NCI-H774 (cell line): ENCODE data around the gene OR8B12.
"Not testable (repeated sequence)": the region's sequence is repeated elsewhere in the genome, so short reads cannot be mapped to it uniquely, and the experiment has no call there.

Experiments
- DNase-seq: peaks from one replicate; lab custom pipeline; 2025; lab: John Stamatoyannopoulos, UW

The OR8B12 gene

GRCh38 chr11:124519850-124520549, 23.5 kb downstream of the OR8B12 start:
- no peak for DNase-seq

GRCh38 chr11:124518989-124519451, 24.4 kb downstream of the OR8B12 start:
- DNase-seq: no peak

DNA sequence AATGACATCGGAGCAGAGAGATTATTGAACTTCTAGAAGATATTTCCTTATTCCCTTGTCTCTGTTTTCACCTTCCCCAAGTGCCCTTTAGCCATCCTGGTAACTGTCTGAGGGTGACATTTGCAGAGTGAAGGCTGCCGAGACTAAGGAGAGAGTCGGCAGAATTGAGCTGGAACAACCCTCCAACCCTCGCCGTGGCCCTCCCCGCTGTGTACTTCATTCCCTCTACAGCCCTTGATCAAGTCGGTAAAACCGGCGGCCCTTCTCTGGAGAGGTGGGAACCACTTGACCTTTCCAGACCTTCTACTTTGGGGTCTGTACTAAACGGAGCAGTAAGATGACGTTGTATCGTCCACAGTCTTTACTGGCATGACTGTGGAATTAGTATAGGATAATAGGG, 26.1 kb downstream of the OR8B12 start:
- DNase-seq: no peak

DNA sequence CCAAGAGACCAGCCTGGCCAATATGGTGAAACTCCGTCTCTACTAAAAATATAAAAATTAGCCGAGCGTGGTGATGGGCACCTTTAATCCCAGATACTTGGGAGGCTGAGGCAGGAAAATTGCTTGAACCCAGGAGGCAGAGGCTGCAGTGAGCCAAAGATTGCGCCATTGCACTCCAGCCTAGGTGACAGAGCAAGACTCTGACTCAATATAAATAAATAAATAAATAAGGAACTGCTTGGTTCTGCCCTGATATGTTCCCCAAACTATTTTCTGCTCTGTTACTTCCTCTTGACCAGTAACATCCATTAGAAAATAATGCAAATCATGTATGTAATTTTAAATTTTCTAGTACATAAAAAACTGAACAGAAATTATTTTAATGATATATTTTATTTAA, 28.8 kb downstream of the OR8B12 start:
- DNase-seq: not testable (repeated sequence)

- DNase-seq: no peak
Observed at GRCh38 chr11:124514131-124514530, 29.3 kb downstream of the OR8B12 start.

- DNase-seq: no peak
Observed at GRCh38 chr11:124511745-124512144, 31.7 kb downstream of the OR8B12 start.

GRCh38 chr11:124510279-124510678, 33.2 kb downstream of the OR8B12 start:
- no peak for DNase-seq

GRCh38 chr11:124499711-124500110, 43.7 kb downstream of the OR8B12 start:
- DNase-seq: no peak

DNA sequence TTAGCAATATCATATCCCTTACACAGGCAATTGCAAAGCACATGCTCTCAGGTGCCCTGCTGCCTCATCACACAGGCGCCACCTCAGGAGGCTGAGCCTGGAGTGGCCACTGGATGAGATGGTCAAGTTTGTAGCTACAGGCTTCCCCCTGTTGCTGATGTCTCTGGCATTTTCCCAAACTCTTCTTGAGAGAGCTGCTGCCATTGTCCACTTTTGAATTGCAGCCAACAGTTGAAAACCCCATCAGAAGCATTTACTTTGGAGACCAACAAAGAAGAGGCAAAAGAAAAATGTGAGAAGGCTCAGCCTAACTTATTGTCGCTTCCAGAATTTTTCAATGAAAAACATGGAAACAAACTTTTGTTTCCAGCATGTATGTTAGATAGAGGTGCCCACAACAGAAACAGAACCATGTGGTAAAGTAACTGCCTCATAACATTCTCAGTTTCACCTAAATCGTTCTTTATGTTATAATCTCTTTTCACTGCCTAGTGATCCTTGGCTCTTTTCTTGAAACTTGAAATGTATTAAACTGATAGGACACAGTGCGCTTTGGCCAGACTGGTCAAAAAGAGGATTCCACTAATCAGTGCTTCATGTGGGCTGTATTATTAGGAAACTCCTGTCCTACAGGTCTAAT, 50.3 kb downstream of the OR8B12 start:
- no peak for DNase-seq
